A549 (cell line): ENCODE results near the gene CCS.

Experiments
- HOXA7 ChIP-seq: fragments of 250-450 bp; sonication (Bioruptor Pico); IDR thresholded peaks from 2 replicates; pipeline ENCODE4 v1.5.0; 2020; ENCODE audit warnings: mild to moderate bottlenecking, moderate library complexity
- NFE2L2 ChIP-seq: fragments of 150-350 bp; conservative IDR thresholded peaks from 2 replicates; pipeline ENCODE4 v1.6.1; 2014; ENCODE audit warnings: low read length
- SMC3 ChIP-seq: fragments of >200 bp; sonication (Bioruptor Twin); formaldehyde crosslinking; IDR thresholded peaks from 3 replicates; pipeline ENCODE4 v1.6.1; 2018; ENCODE audit warnings: inconsistent platforms
- ZFP36 ChIP-seq: fragments of 450-650 bp; IDR thresholded peaks from 2 replicates; pipeline ENCODE4 v1.6.1; 2014; ENCODE audit warnings: borderline replicate concordance; ENCODE audit not compliant: partially characterized antibody
- TF ChIP-seq, protein P1 (sequence below): fragments of >200 bp; sonication (Bioruptor Twin); formaldehyde crosslinking; IDR thresholded peaks from 3 replicates; pipeline ENCODE4 v1.5.1; 2016

DNA sequence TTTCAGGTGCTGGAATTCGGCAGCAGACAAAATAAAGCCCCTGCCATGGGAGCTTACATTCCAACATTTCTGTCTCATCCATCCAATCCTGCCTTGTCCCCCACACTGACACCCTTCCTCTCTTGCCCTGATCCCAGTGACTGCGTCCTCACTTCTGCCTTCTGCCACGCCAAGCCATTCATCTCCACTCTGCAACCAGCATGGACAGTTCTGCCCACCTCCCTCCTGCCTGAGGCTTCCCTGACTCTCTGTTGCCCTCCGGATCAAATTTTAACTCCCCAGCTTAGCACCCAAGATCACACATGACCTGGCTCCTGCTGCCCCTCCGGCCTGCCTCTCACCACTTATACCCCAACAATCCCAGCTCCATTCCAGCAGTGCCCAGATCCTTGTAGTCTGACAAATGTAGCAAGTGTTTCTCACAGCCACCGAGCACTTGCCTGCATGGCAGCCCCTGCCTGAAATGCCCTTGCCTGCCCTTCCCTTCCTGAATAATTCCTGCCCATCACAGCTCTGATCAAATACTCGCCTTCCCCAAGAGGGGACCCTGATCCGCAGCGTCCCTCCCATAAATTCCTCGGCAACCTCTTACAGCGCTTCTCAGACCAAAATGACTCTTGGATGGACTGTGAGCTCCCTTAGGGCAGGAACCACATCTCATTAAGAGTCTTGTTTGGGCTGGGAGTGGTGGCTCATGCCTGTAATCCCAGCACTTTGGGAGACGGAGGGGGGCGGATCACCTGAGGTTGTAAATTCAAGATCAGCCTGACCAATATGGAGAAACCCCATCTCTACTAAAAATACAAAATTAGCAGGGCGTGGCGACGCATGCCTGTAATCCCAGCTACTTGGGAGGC lies 44.0 kb upstream of the CCS start:
- TF ChIP-seq NFE2L2 (no peak), SMC3 (no peak), ZFP36 (no peak), HOXA7 (CRISPR knock-in tag) (no peak)
- TF ChIP-seq, protein P1, sequence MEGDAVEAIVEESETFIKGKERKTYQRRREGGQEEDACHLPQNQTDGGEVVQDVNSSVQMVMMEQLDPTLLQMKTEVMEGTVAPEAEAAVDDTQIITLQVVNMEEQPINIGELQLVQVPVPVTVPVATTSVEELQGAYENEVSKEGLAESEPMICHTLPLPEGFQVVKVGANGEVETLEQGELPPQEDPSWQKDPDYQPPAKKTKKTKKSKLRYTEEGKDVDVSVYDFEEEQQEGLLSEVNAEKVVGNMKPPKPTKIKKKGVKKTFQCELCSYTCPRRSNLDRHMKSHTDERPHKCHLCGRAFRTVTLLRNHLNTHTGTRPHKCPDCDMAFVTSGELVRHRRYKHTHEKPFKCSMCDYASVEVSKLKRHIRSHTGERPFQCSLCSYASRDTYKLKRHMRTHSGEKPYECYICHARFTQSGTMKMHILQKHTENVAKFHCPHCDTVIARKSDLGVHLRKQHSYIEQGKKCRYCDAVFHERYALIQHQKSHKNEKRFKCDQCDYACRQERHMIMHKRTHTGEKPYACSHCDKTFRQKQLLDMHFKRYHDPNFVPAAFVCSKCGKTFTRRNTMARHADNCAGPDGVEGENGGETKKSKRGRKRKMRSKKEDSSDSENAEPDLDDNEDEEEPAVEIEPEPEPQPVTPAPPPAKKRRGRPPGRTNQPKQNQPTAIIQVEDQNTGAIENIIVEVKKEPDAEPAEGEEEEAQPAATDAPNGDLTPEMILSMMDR: no peak
